ENCODE data around the gene CD200. TPM values are rescaled to one million over a fixed set of nuclear protein-coding genes. Genes with fewer than 3 reads are reported as not detected.

CD200 gene
- total and polyA plus RNA-seq, 9 of the 15 experiments (the other 6 are each of a cell fraction or from before 2014, with no cell fraction given) = 0.13 TPM; not detected in 8

GRCh38 chr3:112384769-112385168, 51.8 kb downstream of the CD200 start:
- H3K27me3 ChIP-seq (ENCODE audit: control insufficient read depth in 2 of 2, insufficient read depth in 2 of 2, low read length in 2 of 2) = no peaks in the 10 kb centered on the region
- no peak overlapping the region for H3K9ac ChIP-seq (ENCODE audit: insufficient read depth in 1 of 2, low read depth in 2 of 2, low read length in 2 of 2)
- H3K9me3 ChIP-seq (replicated peaks; ENCODE audit: control insufficient read depth, insufficient read depth, low read depth, low read length) = no peaks in the 10 kb centered on the region
- H3K27ac ChIP-seq (ENCODE audit: extremely low read depth, low read depth, low read length) = no peak overlapping the region
- DNase-seq (ENCODE audit: extremely low read depth in 1 of 4, low spot score in 3 of 4) (no peak), ATAC-seq (no peak), FAIRE-seq (no peak)
- H3K4me1 ChIP-seq (replicated peaks in 1 of 2; ENCODE audit: control insufficient read depth in 2 of 2, insufficient read depth in 2 of 2, low read length in 2 of 2) = no peaks in the 10 kb centered on the region
- intact Hi-C loops (cut with micrococcal nuclease) (no loop called here), in situ Hi-C loops (cut with MboI) (no loop called here)
- H3K4me2 ChIP-seq (ENCODE audit: insufficient read depth, low read length) = no peak overlapping the region
- H3K79me2 ChIP-seq (ENCODE audit: control insufficient read depth, insufficient read depth, low read length) = no peaks in the 10 kb centered on the region
- ChIA-PET POLR2A (interaction anchor here (0.5 kb wide), 1 partner anchor 19 kb away, joined by 3 read pairs; no protein-coding TSS in a partner anchor), CTCF (ENCODE audit: low intra/inter-chr PET ratio) (no interaction called here)
- BruUV-seq (replicated peaks) = no TSS peak
- no peaks in the 10 kb centered on the region for H3K9me1 ChIP-seq (ENCODE audit: control insufficient read depth, insufficient read depth, low read length)
- TF ChIP-seq MEF2D (tag; conservative IDR thresholded peaks at IDR 0.05; ENCODE audit: low read depth) = no peak
- TF ChIP-seq TAL1 (IDR thresholded peaks at IDR 0.05) = no peak
- H3K36me3 ChIP-seq (ENCODE audit: control insufficient read depth, insufficient read depth, low read length) = no peaks in the 10 kb centered on the region
- H4K20me1 ChIP-seq (replicated peaks; ENCODE audit: control insufficient read depth, insufficient read depth, low read length) = no peaks in the 10 kb centered on the region
- H3K4me3 ChIP-seq = no peak overlapping the region
- no peak overlapping the region for H2AFZ ChIP-seq (ENCODE audit: low read depth, low read length)

GRCh38 chr3:112388972-112389371, 56.0 kb downstream of the CD200 start:
- Histone ChIP-seq H3K9me1 (ENCODE audit: control insufficient read depth, insufficient read depth, low read length) (no peaks in the 10 kb centered on the region), H3K27me3 (ENCODE audit: control insufficient read depth in 2 of 2, insufficient read depth in 2 of 2, low read length in 2 of 2) (no peaks in the 10 kb centered on the region), H3K36me3 (ENCODE audit: control insufficient read depth, insufficient read depth, low read length) (no peaks in the 10 kb centered on the region), H3K9ac (ENCODE audit: insufficient read depth in 1 of 2, low read depth in 2 of 2, low read length in 2 of 2) (no peak overlapping the region), H2AFZ (ENCODE audit: low read depth, low read length) (no peak overlapping the region), H3K4me3 (no peak overlapping the region), H3K27ac (ENCODE audit: extremely low read depth, low read depth, low read length) (no peak overlapping the region), H3K4me1 (replicated peaks in 1 of 2; ENCODE audit: control insufficient read depth in 2 of 2, insufficient read depth in 2 of 2, low read length in 2 of 2) (no peaks in the 10 kb centered on the region), H4K20me1 (replicated peaks; ENCODE audit: control insufficient read depth, insufficient read depth, low read length) (no peaks in the 10 kb centered on the region), H3K9me3 (replicated peaks; ENCODE audit: control insufficient read depth, insufficient read depth, low read depth, low read length) (no peaks in the 10 kb centered on the region), H3K4me2 (ENCODE audit: insufficient read depth, low read length) (no peak overlapping the region), H3K79me2 (ENCODE audit: control insufficient read depth, insufficient read depth, low read length) (no peaks in the 10 kb centered on the region)
- no peak for DNase-seq (ENCODE audit: extremely low read depth in 1 of 4, low spot score in 3 of 4)
- TF ChIP-seq ZNF239 (CRISPR knock-in tag; IDR thresholded peaks at IDR 0.05) = no peak
- no peak for TF ChIP-seq ZNF263 (CRISPR knock-in tag; IDR thresholded peaks at IDR 0.05; ENCODE audit: borderline replicate concordance)
- no peak for TF ChIP-seq RB1 (IDR thresholded peaks at IDR 0.05; ENCODE audit: low read depth)
- no peak for TF ChIP-seq RBM17 (IDR thresholded peaks at IDR 0.05; ENCODE audit: borderline replicate concordance, low read depth, low read length)
- TF ChIP-seq RCOR1 (IDR thresholded peaks at IDR 0.05; ENCODE audit: borderline replicate concordance in 1 of 2, low read depth in 2 of 2, low read length in 2 of 2) = no peak
- no peak for TF ChIP-seq ZNF699 (CRISPR knock-in tag; IDR thresholded peaks at IDR 0.05; ENCODE audit: insufficient replicate concordance)
- no peak for TF ChIP-seq ZBTB1 (CRISPR knock-in tag; IDR thresholded peaks at IDR 0.05; ENCODE audit: borderline replicate concordance, low read depth)
- no peak for TF ChIP-seq FOS (IDR thresholded peaks at IDR 0.05; ENCODE audit: extremely low read depth, insufficient read length)
- no peak for TF ChIP-seq SIX5 (IDR thresholded peaks at IDR 0.05; ENCODE audit: borderline replicate concordance in 1 of 2, insufficient read depth in 1 of 2, low read depth in 1 of 2, low read length in 2 of 2)
- no peak for TF ChIP-seq NFATC3 (IDR thresholded peaks at IDR 0.05)
- TF ChIP-seq ZC3H8 (IDR thresholded peaks at IDR 0.05) = no peak
- intact Hi-C loops (cut with micrococcal nuclease) = no loop called here
- ChIA-PET CTCF (ENCODE audit: low intra/inter-chr PET ratio) (no interaction called here), POLR2A (no interaction called here)
- no peak for FAIRE-seq
- ATAC-seq = no peak
- BruUV-seq (replicated peaks) = no TSS peak
- in situ Hi-C loops (cut with MboI) = no loop called here

Data from K562 (cell line).